Coronary artery (tissue), 2 donors: ENCODE measurements around the gene RSBN1L.
A peak's percentile ranks its signal among the peaks of the same experiment; 100 is the strongest.

Experiments used
- DNase-seq: peaks from one replicate; pipeline ENCODE4 v3.0.0-alpha.2; 2017; ENCODE audit warnings: low spot score
- H3K27ac ChIP-seq, 2 donors: fragments of 200-600 bp; sonication (generic); one replicate each; pipeline ENCODE4 v1.5.1; 2016 to 2019
- H3K4me3 ChIP-seq: fragments of 200-600 bp; sonication (generic); 2 replicates; pipeline ENCODE4 v1.5.1; 2016; ENCODE audit warnings: mild to moderate bottlenecking, moderate library complexity
- CTCF ChIP-seq: fragments of 200-600 bp; sonication (generic); IDR thresholded peaks from one replicate; pipeline ENCODE4 v1.5.1; 2019; ENCODE audit warnings: antibody characterized with exemption

Gene RSBN1L

DNA sequence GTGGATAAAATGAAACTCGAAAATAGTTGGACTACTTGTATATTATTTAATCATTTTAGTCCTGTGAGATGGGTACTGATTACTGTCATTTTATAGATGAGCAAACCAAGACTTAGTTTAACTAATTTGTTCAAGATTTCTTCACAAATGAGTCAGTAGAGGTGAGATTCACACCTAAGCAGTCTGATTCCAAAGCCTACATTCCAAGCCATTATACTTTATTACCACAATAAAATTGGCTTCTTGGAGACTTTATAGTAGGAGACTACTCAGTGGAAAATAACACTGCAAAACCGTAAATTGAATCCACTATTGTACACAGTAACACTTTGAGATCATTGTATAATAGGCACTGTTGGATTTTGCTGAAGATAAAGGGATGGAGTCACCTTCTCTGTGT lies 104.5 kb downstream of the RSBN1L start:
- DNase-seq = no peak
- Histone ChIP-seq H3K27ac (no peak overlapping the region), H3K4me3 (no peak overlapping the region)
- no peak for TF ChIP-seq CTCF

DNA sequence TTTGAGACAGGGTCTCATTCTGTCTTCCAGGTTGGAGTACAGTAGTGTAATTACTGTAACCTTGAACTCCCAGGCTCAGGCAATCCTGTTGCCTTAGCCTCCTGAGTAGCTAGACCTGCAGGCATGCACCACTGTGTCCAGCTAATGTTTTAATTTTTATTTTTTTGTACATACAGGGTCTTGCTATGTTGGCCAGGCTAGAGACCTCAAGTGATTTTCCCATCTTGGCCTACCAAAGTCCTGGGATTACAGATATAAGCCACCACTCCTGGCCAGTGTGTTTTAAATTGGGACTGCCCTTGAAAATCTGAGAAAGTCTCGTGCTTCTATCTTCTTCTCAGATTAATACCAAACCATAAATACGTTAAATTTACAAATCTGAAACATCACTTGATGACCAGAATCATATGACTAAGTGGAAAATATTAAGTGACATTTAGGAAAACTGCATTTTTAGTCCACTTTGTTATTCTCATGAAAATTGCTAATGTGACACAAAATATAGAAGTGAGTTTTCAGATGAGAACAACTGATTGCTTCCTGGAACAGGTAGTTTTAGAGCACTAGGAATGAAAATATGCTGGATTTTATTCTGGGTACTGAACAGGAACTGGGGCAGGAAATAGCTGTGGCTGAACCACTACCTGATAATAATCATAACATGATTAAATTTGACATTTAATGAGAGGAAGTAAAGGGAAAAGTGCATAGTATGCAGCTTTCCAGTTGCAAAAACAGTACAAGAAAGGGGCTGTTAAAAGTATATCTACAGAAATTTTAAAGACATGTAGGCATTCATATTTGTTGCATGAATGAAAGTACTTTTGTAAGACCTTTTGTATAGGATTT lies 106.5 kb downstream of the RSBN1L start:
- DNase-seq = no peak
- TF ChIP-seq CTCF = no peak
- no peak overlapping the region for H3K27ac ChIP-seq
- no peak overlapping the region for H3K4me3 ChIP-seq

- H3K4me3 ChIP-seq = no peak overlapping the region
- no peak for TF ChIP-seq CTCF
- H3K27ac ChIP-seq = no peak overlapping the region
- no peak for DNase-seq
Measured at GRCh38 chr7:77806425-77806824, 110.2 kb downstream of the RSBN1L start.

DNA sequence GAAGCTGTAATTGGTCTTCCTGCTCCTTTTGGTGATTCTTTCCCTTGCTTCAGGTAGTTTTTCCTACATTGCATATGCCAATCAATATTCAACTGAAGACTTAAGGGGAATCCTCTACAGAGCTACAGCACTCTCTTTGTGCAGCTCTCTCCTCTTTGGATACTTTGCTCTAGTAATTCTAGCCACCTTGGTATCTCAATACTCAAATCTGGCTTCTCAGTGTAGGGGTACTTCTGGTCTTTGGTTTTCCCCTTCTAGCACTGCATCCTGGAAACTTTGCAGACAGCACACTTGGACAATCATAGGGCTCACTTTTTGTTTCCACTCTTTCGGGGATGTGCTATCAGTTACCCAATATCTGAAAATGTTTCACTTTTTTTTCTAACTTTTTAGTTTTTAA lies 112.3 kb downstream of the RSBN1L start:
- no peak for DNase-seq
- Histone ChIP-seq H3K4me3 (no peak overlapping the region), H3K27ac (no peak overlapping the region)
- no peak for TF ChIP-seq CTCF

GRCh38 chr7:77811516-77812289 lies 115.4 kb downstream of the RSBN1L start:
- no peak for TF ChIP-seq CTCF
- DNase-seq = no peak
- Histone ChIP-seq H3K4me3 (no peak overlapping the region), H3K27ac (peak overlapping the region; percentile 9 to 41)

- no peak for DNase-seq
- Histone ChIP-seq H3K27ac (peak overlapping the region; percentile 9 to 54), H3K4me3 (no peak overlapping the region)
- TF ChIP-seq CTCF = no peak
Measured at GRCh38 chr7:77812290-77812685, 116.0 kb downstream of the RSBN1L start.

- no peak for TF ChIP-seq CTCF
- Histone ChIP-seq H3K4me3 (no peak overlapping the region), H3K27ac (no peak overlapping the region)
- no peak for DNase-seq
Measured at GRCh38 chr7:77813180-77813579, 116.9 kb downstream of the RSBN1L start.
